ENCODE data around the gene FOXS1.

FOXS1 gene

GRCh38 chr20:31846793-31847138 lies 1.4 kb upstream of the FOXS1 start:
- Histone ChIP-seq H3K27me3 (ENCODE audit: control insufficient read depth in 1 of 2, insufficient read depth in 2 of 2, low read length in 2 of 2) (peaks cover 0 to 16% of the 10 kb centered on the region in 2 donors), H3K9me3 (ENCODE audit: low read length) (no peaks in the 10 kb centered on the region), H3K27ac (ENCODE audit: low read depth, low read length) (no peak overlapping the region), H3K4me1 (ENCODE audit: insufficient read depth, low read length) (no peaks in the 10 kb centered on the region), H3K9ac (ENCODE audit: low read length) (no peak overlapping the region), H3K36me3 (ENCODE audit: insufficient read depth, low read length) (no peaks in the 10 kb centered on the region), H3K4me3 (ENCODE audit: low read depth in 1 of 2, low read length in 2 of 2) (no peak overlapping the region)

- Histone ChIP-seq H3K4me1 (ENCODE audit: insufficient read depth, low read length) (no peaks in the 10 kb centered on the region), H3K9ac (ENCODE audit: low read length) (no peak overlapping the region), H3K4me3 (ENCODE audit: low read depth in 1 of 2, low read length in 2 of 2) (no peak overlapping the region), H3K36me3 (ENCODE audit: insufficient read depth, low read length) (no peaks in the 10 kb centered on the region), H3K27ac (ENCODE audit: low read depth, low read length) (no peak overlapping the region), H3K27me3 (ENCODE audit: control insufficient read depth in 1 of 2, insufficient read depth in 2 of 2, low read length in 2 of 2) (peaks cover 0 to 13% of the 10 kb centered on the region in 2 donors), H3K9me3 (ENCODE audit: low read length) (no peaks in the 10 kb centered on the region)
Measured at GRCh38 chr20:31844737-31845299, 586 bp downstream of the FOXS1 start.

- H3K9me3 ChIP-seq (ENCODE audit: low read length) = no peaks in the 10 kb centered on the region
- no peak overlapping the region for H3K27ac ChIP-seq (ENCODE audit: low read depth, low read length)
- H3K4me1 ChIP-seq (ENCODE audit: insufficient read depth, low read length) = no peaks in the 10 kb centered on the region
- H3K36me3 ChIP-seq (ENCODE audit: insufficient read depth, low read length) = no peaks in the 10 kb centered on the region
- peaks cover 0 to 5% of the 10 kb centered on the region in 2 donors for H3K27me3 ChIP-seq (ENCODE audit: control insufficient read depth in 1 of 2, insufficient read depth in 2 of 2, low read length in 2 of 2)
- H3K4me3 ChIP-seq (ENCODE audit: low read depth in 1 of 2, low read length in 2 of 2) = no peak overlapping the region
- H3K9ac ChIP-seq (ENCODE audit: low read length) = no peak overlapping the region
Measured at GRCh38 chr20:31843881-31844280, 1.5 kb downstream of the FOXS1 start.

GRCh38 chr20:31843288-31843687 lies 2.1 kb downstream of the FOXS1 start:
- no peaks in the 10 kb centered on the region for H3K9me3 ChIP-seq (ENCODE audit: low read length)
- peaks cover 0 to 5% of the 10 kb centered on the region in 2 donors for H3K27me3 ChIP-seq (ENCODE audit: control insufficient read depth in 1 of 2, insufficient read depth in 2 of 2, low read length in 2 of 2)
- no peak overlapping the region for H3K9ac ChIP-seq (ENCODE audit: low read length)
- no peak overlapping the region for H3K4me3 ChIP-seq (ENCODE audit: low read depth in 1 of 2, low read length in 2 of 2)
- no peak overlapping the region for H3K27ac ChIP-seq (ENCODE audit: low read depth, low read length)
- no peaks in the 10 kb centered on the region for H3K4me1 ChIP-seq (ENCODE audit: insufficient read depth, low read length)
- H3K36me3 ChIP-seq (ENCODE audit: insufficient read depth, low read length) = no peaks in the 10 kb centered on the region

GRCh38 chr20:31842471-31843157 lies 2.8 kb downstream of the FOXS1 start:
- H3K27me3 ChIP-seq (ENCODE audit: control insufficient read depth in 1 of 2, insufficient read depth in 2 of 2, low read length in 2 of 2) = peaks cover 0 to 5% of the 10 kb centered on the region in 2 donors
- no peak overlapping the region for H3K4me3 ChIP-seq (ENCODE audit: low read depth in 1 of 2, low read length in 2 of 2)
- no peak overlapping the region for H3K9ac ChIP-seq (ENCODE audit: low read length)
- H3K36me3 ChIP-seq (ENCODE audit: insufficient read depth, low read length) = no peaks in the 10 kb centered on the region
- H3K9me3 ChIP-seq (ENCODE audit: low read length) = no peaks in the 10 kb centered on the region
- no peak overlapping the region for H3K27ac ChIP-seq (ENCODE audit: low read depth, low read length)
- no peaks in the 10 kb centered on the region for H3K4me1 ChIP-seq (ENCODE audit: insufficient read depth, low read length)

- Histone ChIP-seq H3K4me3 (ENCODE audit: low read depth in 1 of 2, low read length in 2 of 2) (no peak overlapping the region), H3K27ac (ENCODE audit: low read depth, low read length) (no peak overlapping the region), H3K9ac (ENCODE audit: low read length) (no peak overlapping the region), H3K4me1 (ENCODE audit: insufficient read depth, low read length) (peaks cover under 1% of the 10 kb centered on the region), H3K9me3 (ENCODE audit: low read length) (no peaks in the 10 kb centered on the region), H3K36me3 (ENCODE audit: insufficient read depth, low read length) (no peaks in the 10 kb centered on the region), H3K27me3 (ENCODE audit: control insufficient read depth in 1 of 2, insufficient read depth in 2 of 2, low read length in 2 of 2) (peaks cover 0 to 5% of the 10 kb centered on the region in 2 donors)
Measured at GRCh38 chr20:31841928-31842327, 3.5 kb downstream of the FOXS1 start.

- H3K9ac ChIP-seq (ENCODE audit: low read length) = no peak overlapping the region
- no peak overlapping the region for H3K4me3 ChIP-seq (ENCODE audit: low read depth in 1 of 2, low read length in 2 of 2)
- H3K36me3 ChIP-seq (ENCODE audit: insufficient read depth, low read length) = no peaks in the 10 kb centered on the region
- peaks cover 0 to 5% of the 10 kb centered on the region in 2 donors for H3K27me3 ChIP-seq (ENCODE audit: control insufficient read depth in 1 of 2, insufficient read depth in 2 of 2, low read length in 2 of 2)
- H3K27ac ChIP-seq (ENCODE audit: low read depth, low read length) = no peak overlapping the region
- H3K4me1 ChIP-seq (ENCODE audit: insufficient read depth, low read length) = peaks cover 8% of the 10 kb centered on the region
- no peaks in the 10 kb centered on the region for H3K9me3 ChIP-seq (ENCODE audit: low read length)
Measured at GRCh38 chr20:31840906-31841816, 4.2 kb downstream of the FOXS1 start.

- Histone ChIP-seq H3K4me3 (ENCODE audit: low read depth in 1 of 2, low read length in 2 of 2) (no peak overlapping the region), H3K27ac (ENCODE audit: low read depth, low read length) (no peak overlapping the region), H3K36me3 (ENCODE audit: insufficient read depth, low read length) (no peaks in the 10 kb centered on the region), H3K4me1 (ENCODE audit: insufficient read depth, low read length) (peaks cover 12% of the 10 kb centered on the region), H3K9me3 (ENCODE audit: low read length) (no peaks in the 10 kb centered on the region), H3K27me3 (ENCODE audit: control insufficient read depth in 1 of 2, insufficient read depth in 2 of 2, low read length in 2 of 2) (peaks cover 0 to 5% of the 10 kb centered on the region in 2 donors), H3K9ac (ENCODE audit: low read length) (no peak overlapping the region)
Measured at GRCh38 chr20:31839782-31840487, 5.5 kb downstream of the FOXS1 start.

- Histone ChIP-seq H3K4me3 (ENCODE audit: low read depth in 1 of 2, low read length in 2 of 2) (no peak overlapping the region), H3K4me1 (ENCODE audit: insufficient read depth, low read length) (peaks cover 12% of the 10 kb centered on the region), H3K27ac (ENCODE audit: low read depth, low read length) (no peak overlapping the region), H3K36me3 (ENCODE audit: insufficient read depth, low read length) (no peaks in the 10 kb centered on the region), H3K27me3 (ENCODE audit: control insufficient read depth in 1 of 2, insufficient read depth in 2 of 2, low read length in 2 of 2) (peaks cover 0 to 10% of the 10 kb centered on the region in 2 donors), H3K9ac (ENCODE audit: low read length) (no peak overlapping the region), H3K9me3 (ENCODE audit: low read length) (no peaks in the 10 kb centered on the region)
Measured at GRCh38 chr20:31838646-31839292, 6.6 kb downstream of the FOXS1 start.

- H3K9me3 ChIP-seq (ENCODE audit: low read length) = no peaks in the 10 kb centered on the region
- no peak overlapping the region for H3K27ac ChIP-seq (ENCODE audit: low read depth, low read length)
- H3K36me3 ChIP-seq (ENCODE audit: insufficient read depth, low read length) = no peaks in the 10 kb centered on the region
- H3K27me3 ChIP-seq (ENCODE audit: control insufficient read depth in 1 of 2, insufficient read depth in 2 of 2, low read length in 2 of 2) = peaks cover 0 to 15% of the 10 kb centered on the region in 2 donors
- no peak overlapping the region for H3K9ac ChIP-seq (ENCODE audit: low read length)
- H3K4me3 ChIP-seq (ENCODE audit: low read depth in 1 of 2, low read length in 2 of 2) = no peak overlapping the region
- peaks cover 12% of the 10 kb centered on the region for H3K4me1 ChIP-seq (ENCODE audit: insufficient read depth, low read length)
Measured at GRCh38 chr20:31837896-31838397, 7.5 kb downstream of the FOXS1 start.

Data from muscle layer of colon (tissue), 2 donors.